H1 (cell line): ENCODE data around the gene ZNF385B. TPM values are rescaled to one million over a fixed set of nuclear protein-coding genes. Genes with fewer than 3 reads are reported as not detected.

Experiments used
- EP300 ChIP-seq, 2 experiments: IDR thresholded peaks; 1 replicate in 1 of 2; 2 replicates in 1 of 2; pipeline ENCODE4 v1.6.1; 2011 to 2012; ENCODE audit warnings: low read depth in 2 of 2, low read length in 2 of 2, mild to moderate bottlenecking in 2 of 2, borderline replicate concordance in 1 of 2, inconsistent platforms in 1 of 2, moderate library complexity in 1 of 2
- NRF1 ChIP-seq: IDR thresholded peaks from 2 replicates; pipeline ENCODE4 v1.6.1; 2011; ENCODE audit warnings: mild to moderate bottlenecking, low read depth, low read length, improper control_type of control experiment
- SIN3A ChIP-seq, 2 experiments: IDR thresholded peaks in 1 of 2; conservative IDR thresholded peaks in 1 of 2; 2 replicates each; pipeline ENCODE4 v1.6.1; 2011 to 2012; ENCODE audit warnings: low read length in 2 of 2, improper control_type of control experiment in 1 of 2, low read depth in 1 of 2, mild to moderate bottlenecking in 1 of 2
- SIX5 ChIP-seq: IDR thresholded peaks from 2 replicates; pipeline ENCODE4 v1.6.1; 2011; ENCODE audit warnings: mild to moderate bottlenecking, low read depth, low read length
- TAF7 ChIP-seq: optimal IDR thresholded peaks from 2 replicates; pipeline ENCODE3; 2011; ENCODE audit warnings: low read depth, mild to moderate bottlenecking, inconsistent platforms, low read length, moderate library complexity, borderline replicate concordance
- TCF12 ChIP-seq: IDR thresholded peaks from 2 replicates; pipeline ENCODE4 v1.6.1; 2011; ENCODE audit warnings: low read depth, mild to moderate bottlenecking, low read length
- polyA plus RNA-seq, 7 experiments: library from polyadenylated mRNA; depleted of rRNA in 3 of 7; stranded (reverse) in 5 of 7; unstranded in 2 of 7; fragments of >200 nt in 5 of 7; fragments of 200-250 nt in 2 of 7; gene quantifications; 1 replicate in 5 of 7; 2 replicates in 1 of 7; 4 replicates in 1 of 7; pipeline versions ENCODE4 v1.2.1 to v1.2.3, GENCODE V29; 2011 to 2013; ENCODE audit warnings: missing spikeins in 2 of 7, mixed read lengths in 2 of 7
- total RNA-seq: library from RNA; stranded (reverse); fragmentation: NEBNext Ultra II Directional; extraction: Animal tissue kit (Norgen Biotek cat#: 25700); gene quantifications from 2 replicates; pipeline ENCODE4 v1.2.1, GENCODE V29; 2021
- TF ChIP-seq, protein P1 (sequence below): IDR thresholded peaks from 2 replicates; pipeline ENCODE4 v1.6.1; 2012; ENCODE audit warnings: low read length, inconsistent platforms

The ZNF385B gene
- total and polyA plus RNA-seq, 2 of the 8 experiments (the other 6 are each of a cell fraction or from before 2014, with no cell fraction given) = 1.1 to 3.7 TPM

- TF ChIP-seq TCF12 (no peak), TAF7 (no peak), SIN3A (conservative IDR thresholded peaks at IDR 0.05 in 1 of 2, IDR thresholded peaks at IDR 0.05 in 1 of 2; ENCODE audit: low read depth in 1 of 2, low read length in 2 of 2) (no peak), SIX5 (no peak), NRF1 (no peak), EP300 (IDR thresholded peaks at IDR 0.05; ENCODE audit: borderline replicate concordance in 1 of 2, low read depth in 2 of 2, low read length in 2 of 2) (no peak)
- TF ChIP-seq, protein P1, sequence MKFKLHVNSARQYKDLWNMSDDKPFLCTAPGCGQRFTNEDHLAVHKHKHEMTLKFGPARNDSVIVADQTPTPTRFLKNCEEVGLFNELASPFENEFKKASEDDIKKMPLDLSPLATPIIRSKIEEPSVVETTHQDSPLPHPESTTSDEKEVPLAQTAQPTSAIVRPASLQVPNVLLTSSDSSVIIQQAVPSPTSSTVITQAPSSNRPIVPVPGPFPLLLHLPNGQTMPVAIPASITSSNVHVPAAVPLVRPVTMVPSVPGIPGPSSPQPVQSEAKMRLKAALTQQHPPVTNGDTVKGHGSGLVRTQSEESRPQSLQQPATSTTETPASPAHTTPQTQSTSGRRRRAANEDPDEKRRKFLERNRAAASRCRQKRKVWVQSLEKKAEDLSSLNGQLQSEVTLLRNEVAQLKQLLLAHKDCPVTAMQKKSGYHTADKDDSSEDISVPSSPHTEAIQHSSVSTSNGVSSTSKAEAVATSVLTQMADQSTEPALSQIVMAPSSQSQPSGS = no peak
These were observed 295.6 kb downstream of the ZNF385B start (continued) for GRCh38 chr2:179565807-179566206.
